HG02798 (cell line): Measurements from ENCODE around the gene TNS1.

ENCODE experiments used
- ATAC-seq: cut with Tn5 transposase; IDR thresholded peaks from one replicate; pipeline ENCODE4 v1.9.1; 2021; ENCODE audit warnings: mild to moderate bottlenecking; ENCODE audit not compliant: unreplicated experiment, poor library complexity

TNS1 gene

DNA sequence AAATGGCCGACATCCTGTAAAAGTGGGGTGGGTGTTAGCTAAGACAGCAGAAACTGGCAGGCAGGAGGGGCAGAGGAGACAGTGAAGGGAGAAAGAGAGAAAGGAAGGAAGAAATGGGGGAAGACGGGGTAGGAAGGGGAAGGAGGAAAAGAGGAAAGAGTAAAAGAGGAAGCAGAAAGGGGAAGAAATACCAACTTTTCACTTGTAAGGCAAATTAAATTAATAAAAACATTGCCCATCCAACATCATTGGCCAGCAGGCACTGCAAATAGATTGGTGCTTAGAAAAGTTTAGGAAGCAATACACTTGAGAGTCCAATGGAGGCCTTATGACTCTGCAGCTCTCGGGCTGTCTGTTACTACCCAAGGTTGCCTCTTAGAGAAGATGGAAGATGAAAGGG lies 116.7 kb downstream of the TNS1 start:
- no peak for ATAC-seq

DNA sequence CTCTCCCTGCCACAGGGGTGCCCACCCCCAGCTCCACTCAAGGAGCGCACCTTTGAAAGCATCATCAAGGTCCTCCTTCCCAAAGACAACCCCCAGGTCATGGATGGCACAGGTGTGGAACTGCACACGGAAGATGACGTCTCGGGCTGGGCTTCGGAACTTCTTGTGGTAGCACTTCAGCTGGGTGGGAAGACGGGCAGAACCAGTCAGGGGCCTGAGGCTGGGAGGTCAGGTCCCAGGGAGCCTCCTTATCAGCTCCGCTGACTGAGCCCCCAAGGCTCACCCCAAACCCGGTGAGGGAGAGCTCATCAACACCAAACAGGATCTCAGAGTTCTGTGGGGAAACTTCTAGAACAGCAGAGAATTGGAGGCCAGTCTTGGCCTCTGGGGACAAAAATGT lies 117.8 kb downstream of the TNS1 start:
- ATAC-seq: no peak

DNA sequence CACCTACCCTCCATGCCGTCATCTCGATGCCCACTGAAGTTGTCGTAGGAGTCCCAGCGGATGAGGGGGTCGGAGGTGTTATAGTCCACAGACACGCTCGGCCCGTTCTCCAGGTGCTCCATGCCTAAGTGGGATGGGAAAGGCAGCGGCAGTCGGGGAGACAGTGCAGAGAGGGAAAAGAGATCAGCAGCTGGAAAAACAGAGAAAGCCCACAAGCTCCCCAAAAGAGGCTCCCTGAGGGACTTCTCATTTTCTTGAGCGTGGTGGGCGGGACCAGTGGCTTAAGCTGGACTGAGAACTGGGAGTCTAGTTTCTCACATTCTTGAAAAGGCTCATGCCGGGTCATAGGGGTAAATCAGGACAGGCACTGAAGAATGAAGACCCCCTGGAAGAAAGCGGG lies 121.9 kb downstream of the TNS1 start:
- no peak for ATAC-seq

GRCh38 chr2:217880287-217880889 lies 122.4 kb downstream of the TNS1 start:
- ATAC-seq: no peak

GRCh38 chr2:217878915-217879590 lies 123.7 kb downstream of the TNS1 start:
- no peak for ATAC-seq

DNA sequence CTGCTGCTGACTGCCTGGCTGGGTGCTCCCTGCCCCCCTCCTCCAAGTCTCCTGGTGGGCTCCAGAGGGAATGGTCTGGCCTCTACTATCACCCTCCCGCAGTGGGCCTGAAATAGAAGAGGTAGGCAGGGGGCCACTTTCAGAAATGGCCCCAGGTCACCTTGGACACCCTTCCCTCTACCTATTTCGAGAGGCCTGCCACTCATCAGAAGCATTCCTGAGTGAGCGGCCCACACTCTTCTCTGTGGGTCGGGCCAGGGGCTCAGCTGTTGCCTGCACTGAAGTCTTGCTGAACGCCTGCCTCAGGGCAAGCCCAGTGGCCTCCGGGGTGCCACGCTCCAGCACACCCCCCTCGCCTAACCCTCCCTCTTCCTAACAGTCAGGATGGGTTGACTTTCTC lies 124.9 kb downstream of the TNS1 start:
- ATAC-seq: no peak

DNA sequence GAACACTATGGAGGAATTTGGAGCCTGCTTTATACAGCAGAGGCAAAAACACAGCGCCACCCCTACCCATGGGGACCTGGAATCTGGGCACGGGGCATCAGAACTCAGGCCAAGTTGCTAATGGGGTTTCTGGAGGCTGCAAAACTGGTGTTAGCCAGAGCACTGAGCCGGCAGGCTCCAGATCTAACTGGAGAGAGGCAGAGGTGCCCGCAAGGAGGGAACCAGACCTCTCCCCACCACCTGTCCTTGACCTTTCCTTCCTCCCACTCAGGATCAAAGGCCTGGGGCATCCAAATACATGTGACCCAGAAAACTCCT lies 126.6 kb downstream of the TNS1 start:
- no peak for ATAC-seq

DNA sequence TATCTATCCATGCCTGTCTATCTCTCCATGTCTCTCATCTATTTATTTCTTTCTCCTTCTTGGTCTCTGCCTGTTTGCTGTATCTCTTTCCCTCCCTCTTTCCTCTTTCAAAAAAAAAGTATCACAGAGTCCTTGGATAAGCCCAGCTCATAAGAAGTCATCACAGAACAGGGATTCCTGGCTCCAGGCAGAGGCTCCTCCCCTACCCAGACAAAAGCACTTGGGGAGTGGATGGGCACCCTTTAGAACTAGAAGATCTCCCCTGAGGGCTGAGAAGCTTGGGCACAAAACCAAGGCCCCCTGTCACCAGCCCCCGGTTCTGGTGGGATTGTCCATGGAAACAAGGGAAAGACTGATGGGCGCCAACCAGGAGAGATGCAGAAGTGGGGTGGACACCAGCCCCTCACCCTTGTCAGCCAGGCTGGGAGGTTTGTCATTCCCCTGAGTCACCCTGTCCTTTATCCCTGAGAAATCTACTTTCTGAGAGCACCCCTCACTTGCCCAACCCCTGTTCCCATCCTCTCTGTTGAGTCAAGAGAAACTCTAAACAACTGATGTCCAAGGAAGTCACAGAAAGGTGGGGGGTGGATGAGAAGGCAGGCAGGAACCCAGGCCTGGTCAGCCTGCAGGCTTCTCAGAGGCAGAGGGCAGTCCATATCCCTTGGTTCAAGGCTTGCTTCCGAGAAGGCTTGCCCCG lies 127.1 kb downstream of the TNS1 start:
- no peak for ATAC-seq

GRCh38 chr2:217875138-217875537 lies 127.7 kb downstream of the TNS1 start:
- no peak for ATAC-seq

DNA sequence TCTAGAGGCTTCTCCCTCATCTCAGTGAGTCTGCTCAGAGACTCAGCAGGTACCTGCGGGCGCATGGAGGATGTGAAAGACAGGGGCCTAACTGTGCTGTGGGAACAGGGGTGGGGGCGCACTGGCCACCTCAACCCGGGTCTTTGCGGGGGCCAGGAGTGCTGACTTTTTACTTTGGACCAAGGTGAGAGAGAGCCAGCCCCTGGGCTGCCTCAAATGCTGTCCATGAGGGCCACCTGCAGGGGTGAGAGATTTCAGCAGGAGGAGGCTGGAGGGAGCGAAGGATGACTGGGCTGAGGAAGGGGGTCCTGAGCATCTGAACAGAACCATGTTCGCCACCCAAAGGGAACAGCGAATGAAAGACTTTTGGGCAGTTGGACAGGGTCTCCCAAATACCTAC lies 129.4 kb downstream of the TNS1 start:
- ATAC-seq: no peak

GRCh38 chr2:217872319-217872718 lies 130.5 kb downstream of the TNS1 start:
- ATAC-seq: no peak

GRCh38 chr2:217870528-217871011 lies 132.2 kb downstream of the TNS1 start:
- no peak for ATAC-seq

GRCh38 chr2:217868911-217869334 lies 133.9 kb downstream of the TNS1 start:
- no peak for ATAC-seq

GRCh38 chr2:217868265-217868892 lies 134.4 kb downstream of the TNS1 start:
- no peak for ATAC-seq

DNA sequence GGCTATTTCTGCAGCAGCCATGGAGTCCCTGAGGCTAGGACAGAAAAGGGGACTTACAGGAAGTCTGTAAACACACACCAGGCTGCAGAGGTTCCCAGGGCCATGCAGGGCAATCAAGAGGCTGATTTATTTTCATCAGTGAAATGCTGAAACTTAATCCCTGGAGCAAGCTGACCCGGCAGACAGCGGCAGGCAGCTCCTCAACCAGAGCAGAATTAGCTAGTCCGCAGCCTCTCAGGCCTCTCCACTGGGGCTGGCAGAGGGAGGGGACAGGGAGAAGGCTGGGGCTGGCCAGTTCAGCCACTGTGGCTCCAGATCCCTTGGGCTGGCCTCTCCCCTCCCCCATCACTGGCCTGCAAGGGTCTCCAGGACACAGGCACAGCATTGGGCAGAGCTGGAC lies 136.3 kb downstream of the TNS1 start:
- ATAC-seq: no peak

DNA sequence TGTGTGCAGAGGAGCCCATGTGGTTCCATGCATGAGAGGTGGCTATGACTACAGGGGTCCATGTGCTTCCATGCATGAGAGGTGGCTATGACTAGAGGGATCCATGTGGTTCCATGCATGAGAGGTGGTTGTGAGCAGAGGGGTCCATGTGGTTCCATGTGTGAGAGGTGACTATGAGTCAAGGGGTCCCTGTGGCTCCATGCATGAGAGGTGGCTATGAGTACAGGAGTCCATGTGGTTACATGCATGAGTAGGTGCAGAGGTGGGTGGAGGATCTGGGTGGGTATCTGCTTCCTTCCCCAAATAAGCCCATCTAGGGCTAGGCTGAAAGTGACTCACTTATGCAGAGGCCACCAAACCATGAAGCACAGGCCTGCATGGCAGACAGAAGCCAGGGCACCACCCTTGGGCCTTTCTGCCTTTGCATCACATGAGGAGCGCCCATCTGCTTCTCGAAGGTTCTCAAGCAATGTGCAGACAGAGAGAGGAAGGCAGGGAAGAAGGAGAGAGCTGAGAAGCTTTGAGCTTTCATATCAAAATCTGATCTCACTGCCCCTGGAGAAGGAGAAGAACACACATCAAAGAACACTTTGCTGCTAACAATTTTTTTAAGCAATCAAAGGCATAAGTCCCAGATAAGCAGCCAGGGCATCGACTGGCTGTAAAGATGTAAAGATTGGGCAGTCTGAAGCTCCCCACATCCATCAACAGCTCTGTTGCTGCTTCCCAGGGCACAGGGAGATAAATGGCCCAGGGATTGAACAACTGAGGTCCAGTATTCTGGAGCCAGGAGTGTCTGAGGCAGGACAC lies 137.6 kb downstream of the TNS1 start:
- no peak for ATAC-seq

DNA sequence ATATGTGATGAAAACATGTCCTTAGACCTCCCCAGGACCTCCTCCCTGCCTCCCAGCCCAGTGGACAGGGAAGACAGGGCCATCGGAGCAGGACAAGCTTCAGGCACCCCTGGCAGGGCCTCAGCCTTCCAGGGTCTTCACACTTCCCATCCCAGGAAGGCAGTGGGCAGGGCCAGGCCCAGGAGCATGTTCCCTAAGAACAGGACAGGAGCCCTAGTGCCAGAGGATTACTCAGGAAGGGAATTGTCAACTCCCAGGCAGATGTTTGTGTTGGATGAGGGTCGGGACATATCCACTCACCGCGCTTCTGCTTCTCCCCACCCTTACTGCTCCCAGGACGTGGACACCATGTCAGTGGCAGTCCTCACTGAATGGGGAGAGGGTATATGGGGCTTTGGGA lies 138.9 kb downstream of the TNS1 start:
- ATAC-seq: no peak

GRCh38 chr2:217861334-217861877 lies 141.4 kb downstream of the TNS1 start:
- ATAC-seq: no peak

GRCh38 chr2:217859926-217860325 lies 142.9 kb downstream of the TNS1 start:
- ATAC-seq: no peak
